ENCODE measurements around the gene FKBP7. TPM values are rescaled to one million over a fixed set of nuclear protein-coding genes. Genes with fewer than 3 reads are reported as not detected.

The FKBP7 gene
- total and polyA plus RNA-seq, 2 of the 8 experiments (the other 6 are each of a cell fraction or from before 2014, with no cell fraction given): 3.6 to 7.0 TPM

- no peak overlapping the region; the same call in 1 of the 2 replicates for H2BK12ac ChIP-seq (ENCODE audit: low read depth, low read length)
- peak overlapping the region; percentile 49; the same call in 1 of the 2 replicates for H2BK15ac ChIP-seq (ENCODE audit: low read length)
- H4K8ac ChIP-seq (ENCODE audit: extremely low read depth, insufficient read depth, low read length): no peak overlapping the region
- H4K20me1 ChIP-seq (replicated peaks in 1 of 2; ENCODE audit: control insufficient read depth in 1 of 2, insufficient read depth in 2 of 2, low read length in 2 of 2): peaks cover 2 to 3% of the 10 kb centered on the region in 2 experiments
- no peak overlapping the region for H2BK20ac ChIP-seq (ENCODE audit: low read length)
- no peak for TF ChIP-seq CHD2 (IDR thresholded peaks at IDR 0.05; ENCODE audit: low read length)
- no peak for TF ChIP-seq ZNF274 (IDR thresholded peaks at IDR 0.05; ENCODE audit: borderline replicate concordance, extremely low read depth, low read length)
- no peak for TF ChIP-seq RBBP5 (IDR thresholded peaks at IDR 0.05; ENCODE audit: borderline replicate concordance, low read depth, low read length)
- TF ChIP-seq POLR2A (IDR thresholded peaks at IDR 0.05; ENCODE audit: control extremely low read depth in 1 of 2, low read depth in 2 of 2, low read length in 2 of 2): peak in 1 of 2 experiments; percentile 15; a peak in 1 of 3 replicates
- no peak for TF ChIP-seq MAFK (IDR thresholded peaks at IDR 0.05; ENCODE audit: low read depth, low read length)
- TF ChIP-seq SP4 (IDR thresholded peaks at IDR 0.05; ENCODE audit: low read length): no peak
- no peak for TF ChIP-seq USF2 (IDR thresholded peaks at IDR 0.05; ENCODE audit: low read length)
- peaks cover 0 to 33% of the 10 kb centered on the region in 2 experiments; a peak in 2 of 4 replicates for H3K79me2 ChIP-seq (ENCODE audit: control insufficient read depth in 1 of 2, insufficient read depth in 2 of 2, low read length in 2 of 2)
- H3K27me3 ChIP-seq (replicated peaks in 1 of 4; ENCODE audit: control insufficient read depth in 3 of 4, extremely low read depth in 1 of 4, insufficient read depth in 3 of 4, low read length in 3 of 4): no peaks in the 10 kb centered on the region; a peak in 2 of 7 replicates
- 23% methylated on average over 19 of the region's 19 CpGs; no CpG with 5 or more reads in 1 of the 2 experiments for WGBS, 2 experiments (ENCODE audit: extremely low coverage in 1 of 2, insufficient coverage in 1 of 2, insufficient read length in 1 of 2, insufficient replicate concordance in 2 of 2, low coverage in 1 of 2, low lambda C conversion rate in 2 of 2, missing lambda C conversion rate in 1 of 2)
- H3K23ac ChIP-seq (ENCODE audit: insufficient read length): no peak overlapping the region
- H3K4me2 ChIP-seq (ENCODE audit: insufficient read depth in 1 of 2, low read depth in 2 of 2, low read length in 2 of 2): peak overlapping the region; percentile 59 to 92
- H4K5ac ChIP-seq (ENCODE audit: insufficient read length, low read depth, low read length): no peak overlapping the region
- H3K56ac ChIP-seq (replicated peaks; ENCODE audit: insufficient read length, low read depth, low read length): no peak overlapping the region
- H3K4me3 ChIP-seq (ENCODE audit: extremely low read depth in 1 of 4, insufficient read depth in 2 of 4, low read depth in 3 of 4, low read length in 4 of 4): peak overlapping the region; percentile 50 to 83 (median 76)
- POLR2A ChIA-PET (ENCODE audit: partially characterized antibody): interaction anchor here (0.6 to 2.5 kb wide), 5 partner anchors 24 to 1004 kb away, joined by 3 to 17 read pairs (median 3); partner anchors contain the start of genes PJVK and PRKRA
- peaks cover 0 to 12% (median 4%) of the 10 kb centered on the region in 4 experiments; a peak in 3 of 7 replicates for H3K4me1 ChIP-seq (replicated peaks in 1 of 4; ENCODE audit: control insufficient read depth in 3 of 4, insufficient read depth in 4 of 4, low read length in 3 of 4)
- H3K9ac ChIP-seq (replicated peaks in 1 of 4; ENCODE audit: extremely low read depth in 1 of 4, low read depth in 3 of 4, low read length in 3 of 4): peak overlapping the region in 2 of 4 experiments; percentile 40 to 59; a peak in 3 of 7 replicates
- no peaks in the 10 kb centered on the region for H3K36me3 ChIP-seq (ENCODE audit: control insufficient read depth in 2 of 4, insufficient read depth in 4 of 4, low read length in 3 of 4)
- H3K79me1 ChIP-seq (ENCODE audit: low read depth, low read length): peaks cover 2% of the 10 kb centered on the region; the same call in 1 of the 2 replicates
- DNase-seq (ENCODE audit: low read depth in 1 of 2, low spot score in 2 of 2): no peak
- H3K18ac ChIP-seq (ENCODE audit: extremely low read depth, low read length): peak overlapping the region; percentile 60
- no peak overlapping the region for H2BK5ac ChIP-seq (ENCODE audit: low read depth, low read length)
- H3K27ac ChIP-seq (ENCODE audit: low read depth, low read length): no peak overlapping the region
- no peak overlapping the region for H3K14ac ChIP-seq (ENCODE audit: insufficient read length)
- H2BK120ac ChIP-seq (replicated peaks; ENCODE audit: low read depth, low read length): no peak overlapping the region
- H2AFZ ChIP-seq (ENCODE audit: low read length): no peak overlapping the region
- no peak overlapping the region for H3K4ac ChIP-seq (replicated peaks; ENCODE audit: insufficient read length, low read depth, low read length)
- H3K23me2 ChIP-seq (ENCODE audit: low read depth, low read length): peaks cover 9% of the 10 kb centered on the region
- CTCF ChIA-PET (ENCODE audit: partially characterized antibody): interaction anchor here (0.6 to 1.3 kb wide), 7 partner anchors 10 to 57 kb away, joined by 3 to 4 read pairs (median 3); partner anchors contain the start of gene PRKRA
- H4K91ac ChIP-seq (replicated peaks; ENCODE audit: insufficient read length, low read length): no peak overlapping the region
- no peaks in the 10 kb centered on the region for H3K9me3 ChIP-seq (ENCODE audit: insufficient read depth in 2 of 2, low read depth in 1 of 2, low read length in 1 of 2)
- H2AK5ac ChIP-seq (ENCODE audit: low read depth, low read length): no peak overlapping the region
- FAIRE-seq: no peak
Measured at GRCh38 chr2:178479758-178480226, 1.4 kb upstream of the FKBP7 start.

All from H1 (cell line).